Measurements from ENCODE around the gene CPLX1.
"Not testable (repeated sequence)": the region's sequence is repeated elsewhere in the genome, so short reads cannot be mapped to it uniquely, and the experiment has no call there.

The CPLX1 gene

DNA sequence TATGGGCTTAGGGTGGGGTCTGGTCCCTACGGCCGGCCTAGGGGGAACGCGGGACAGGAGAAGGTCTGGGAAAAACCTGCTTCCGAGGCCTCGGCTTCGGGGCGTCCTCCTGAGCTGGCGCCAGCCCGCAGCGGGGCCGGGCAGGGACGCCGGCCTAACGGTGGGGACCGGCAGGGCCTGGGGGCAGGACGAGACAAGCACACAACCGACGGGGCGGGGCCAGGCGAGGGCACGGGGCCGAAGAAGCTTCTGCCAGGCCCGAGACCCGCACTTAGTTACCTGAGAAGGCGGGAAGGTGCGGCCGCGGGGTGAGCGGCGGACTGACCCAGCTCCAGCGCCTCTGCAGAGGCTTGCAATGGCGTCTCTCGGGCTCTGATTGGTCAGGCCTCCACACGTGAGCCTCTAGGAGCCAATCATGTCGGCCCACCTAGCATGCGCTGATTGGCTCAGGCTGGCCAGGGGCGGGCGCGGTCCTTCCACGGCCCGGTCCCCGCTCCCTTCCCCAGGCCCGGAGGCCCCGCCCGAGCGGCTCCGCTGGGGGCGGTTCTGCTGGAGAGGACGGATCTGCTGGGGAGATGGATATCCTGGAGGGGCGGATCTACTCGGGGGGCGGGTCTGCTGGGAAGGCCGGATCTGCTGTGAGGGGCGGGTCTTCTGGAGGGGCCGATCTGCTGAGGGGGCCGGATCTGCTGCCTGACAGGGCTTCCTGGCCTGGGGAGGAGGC is 44.3 kb downstream of the CPLX1 start:
- DNase-seq (ENCODE audit: low spot score): peak; percentile 99
- in situ Hi-C loops (cut with MboI; ENCODE audit: low sequenced_read_pairs, unreplicated experiment): no loop called here
- no peak for TF ChIP-seq CTCF (IDR thresholded peaks at IDR 0.05; ENCODE audit: borderline replicate concordance, control extremely low read depth, extremely low read depth, insufficient read depth, missing control alignments)

DNA sequence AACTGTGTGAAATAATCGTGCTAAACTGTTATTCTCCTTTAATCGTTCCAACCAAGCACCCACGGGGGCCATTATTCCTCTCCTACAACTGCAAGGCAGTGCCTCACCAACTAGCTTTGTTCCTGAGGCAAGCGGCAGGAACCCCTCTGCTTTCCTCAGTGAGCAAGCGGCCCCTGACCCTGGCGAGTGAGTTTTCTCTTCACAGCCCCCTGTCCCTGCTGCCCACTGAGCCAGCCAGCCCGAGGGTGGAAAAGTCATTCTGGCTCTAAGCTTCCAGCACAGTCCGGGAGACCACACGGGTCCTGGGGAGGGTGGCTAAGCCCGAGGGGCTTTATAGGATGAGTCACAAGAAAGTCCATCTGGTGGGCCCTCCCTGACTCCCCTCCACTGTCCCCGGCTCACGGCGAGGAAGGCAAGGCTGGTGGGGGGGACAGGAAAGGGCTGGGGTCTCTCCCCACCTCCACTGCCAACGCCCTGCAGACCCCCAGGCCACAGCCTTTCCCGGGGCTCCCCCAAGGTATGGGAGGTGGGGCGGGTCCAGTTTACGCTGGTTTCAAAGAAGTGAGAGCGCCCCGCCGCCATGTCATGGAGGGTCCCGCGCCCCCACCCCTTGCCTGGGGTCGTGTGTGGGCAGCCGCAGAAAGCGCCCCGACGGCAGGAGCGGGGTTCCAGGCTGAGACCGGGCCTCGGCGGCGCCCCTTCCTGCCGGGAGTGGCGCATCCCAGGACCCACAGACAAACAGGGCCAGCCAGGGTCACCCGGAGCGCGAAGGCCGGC is 45.0 kb downstream of the CPLX1 start:
- in situ Hi-C loops (cut with MboI; ENCODE audit: low sequenced_read_pairs, unreplicated experiment): no loop called here
- no peak for DNase-seq (ENCODE audit: low spot score)
- no peak for TF ChIP-seq CTCF (IDR thresholded peaks at IDR 0.05; ENCODE audit: borderline replicate concordance, control extremely low read depth, extremely low read depth, insufficient read depth, missing control alignments)

DNA sequence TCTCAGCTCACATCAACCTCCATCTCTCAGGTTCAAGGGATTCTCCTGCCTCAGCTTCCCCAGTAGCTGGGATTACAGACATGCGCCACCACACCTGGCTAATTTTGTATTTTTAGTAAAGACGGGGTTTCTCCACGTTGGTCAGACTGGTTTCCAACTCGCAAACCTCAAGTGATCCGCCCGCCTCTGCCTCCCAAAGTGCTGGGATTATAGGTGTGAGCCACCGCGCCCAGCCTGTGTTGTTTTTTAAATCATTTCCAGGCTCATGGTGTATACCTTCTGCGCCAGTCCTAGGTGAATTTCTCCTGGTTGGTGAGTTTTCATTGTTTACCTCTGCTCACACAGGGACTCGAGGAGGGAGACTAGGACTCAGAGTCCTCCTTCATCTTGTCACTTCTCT is 45.7 kb downstream of the CPLX1 start:
- in situ Hi-C loops (cut with MboI; ENCODE audit: low sequenced_read_pairs, unreplicated experiment); DNase-seq (ENCODE audit: low spot score): not testable (repeated sequence)

GRCh38 chr4:779555-779954 is 46.4 kb downstream of the CPLX1 start:
- in situ Hi-C loops (cut with MboI; ENCODE audit: low sequenced_read_pairs, unreplicated experiment): no loop called here
- TF ChIP-seq CTCF (IDR thresholded peaks at IDR 0.05; ENCODE audit: borderline replicate concordance, control extremely low read depth, extremely low read depth, insufficient read depth, missing control alignments): no peak
- DNase-seq (ENCODE audit: low spot score): no peak

GRCh38 chr4:777520-778262 is 48.2 kb downstream of the CPLX1 start:
- TF ChIP-seq CTCF (IDR thresholded peaks at IDR 0.05; ENCODE audit: borderline replicate concordance, control extremely low read depth, extremely low read depth, insufficient read depth, missing control alignments): no peak
- in situ Hi-C loops (cut with MboI; ENCODE audit: low sequenced_read_pairs, unreplicated experiment): no loop called here
- DNase-seq (ENCODE audit: low spot score): no peak

GRCh38 chr4:776743-777441 is 49.0 kb downstream of the CPLX1 start:
- in situ Hi-C loops (cut with MboI; ENCODE audit: low sequenced_read_pairs, unreplicated experiment): no loop called here
- no peak for TF ChIP-seq CTCF (IDR thresholded peaks at IDR 0.05; ENCODE audit: borderline replicate concordance, control extremely low read depth, extremely low read depth, insufficient read depth, missing control alignments)
- no peak for DNase-seq (ENCODE audit: low spot score)

GRCh38 chr4:775485-775884 is 50.4 kb downstream of the CPLX1 start:
- DNase-seq (ENCODE audit: low spot score); in situ Hi-C loops (cut with MboI; ENCODE audit: low sequenced_read_pairs, unreplicated experiment): not testable (repeated sequence)

GRCh38 chr4:774419-775092 is 51.4 kb downstream of the CPLX1 start:
- in situ Hi-C loops (cut with MboI; ENCODE audit: low sequenced_read_pairs, unreplicated experiment); DNase-seq (ENCODE audit: low spot score): not testable (repeated sequence)

Data from GM13976 (cell line).